GM18907 (cell line): ENCODE data around the gene TIGD2.

ENCODE experiments used
- ATAC-seq: cut with Tn5 transposase; IDR thresholded peaks from one replicate; pipeline ENCODE4 v1.9.1; 2021; ENCODE audit warnings: mild to moderate bottlenecking, moderate library complexity; ENCODE audit not compliant: unreplicated experiment

The TIGD2 gene

GRCh38 chr4:89110986-89111832 is at the start of gene TIGD2:
TSS of gene TIGD2 (plus strand) at chr4:89111533. CDS start at chr4:89112975, 1,442 bp downstream.
- peak; percentile 92 for ATAC-seq

DNA sequence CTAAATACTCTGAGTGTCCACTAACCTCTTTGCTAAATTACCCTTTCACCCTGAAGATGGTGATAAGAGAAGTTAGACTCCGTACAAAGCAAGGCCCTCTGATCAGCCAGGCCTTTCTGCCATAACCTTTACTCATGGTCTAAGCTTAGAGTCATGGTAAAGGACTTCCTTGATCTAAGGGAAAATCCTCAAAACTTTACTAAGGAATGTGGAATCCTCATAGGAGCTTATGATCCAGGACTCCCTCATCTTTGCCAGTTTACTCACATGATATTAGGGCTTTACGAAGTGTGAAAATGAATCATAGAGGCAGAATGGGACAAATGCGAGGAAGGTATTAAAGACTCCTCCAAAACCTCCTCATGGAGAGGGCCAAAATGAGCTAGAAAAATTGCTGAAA is 46.5 kb upstream of the TIGD2 start:
- ATAC-seq = no peak

DNA sequence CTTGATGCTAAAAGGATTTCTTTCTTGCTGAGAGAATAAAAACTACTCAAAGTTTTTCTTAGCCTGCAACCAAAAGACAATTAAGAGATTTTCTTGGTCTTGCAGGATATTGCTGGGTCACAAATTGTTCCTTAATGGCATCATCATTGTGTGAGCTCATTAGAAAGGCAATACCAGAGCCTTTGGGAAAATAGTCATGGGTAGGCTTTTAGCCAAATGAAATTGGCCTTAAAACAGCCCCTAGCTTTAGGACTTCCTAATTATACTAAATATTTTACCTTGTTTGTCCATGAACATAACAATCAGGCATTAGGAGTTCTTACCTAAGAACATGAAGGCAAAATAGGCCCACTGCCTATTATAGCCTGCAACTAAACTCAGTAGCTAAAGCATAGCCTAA is 43.9 kb upstream of the TIGD2 start:
- ATAC-seq = no peak

- ATAC-seq = peak; percentile 86
Measured at GRCh38 chr4:89069481-89069880, 41.9 kb upstream of the TIGD2 start.

DNA sequence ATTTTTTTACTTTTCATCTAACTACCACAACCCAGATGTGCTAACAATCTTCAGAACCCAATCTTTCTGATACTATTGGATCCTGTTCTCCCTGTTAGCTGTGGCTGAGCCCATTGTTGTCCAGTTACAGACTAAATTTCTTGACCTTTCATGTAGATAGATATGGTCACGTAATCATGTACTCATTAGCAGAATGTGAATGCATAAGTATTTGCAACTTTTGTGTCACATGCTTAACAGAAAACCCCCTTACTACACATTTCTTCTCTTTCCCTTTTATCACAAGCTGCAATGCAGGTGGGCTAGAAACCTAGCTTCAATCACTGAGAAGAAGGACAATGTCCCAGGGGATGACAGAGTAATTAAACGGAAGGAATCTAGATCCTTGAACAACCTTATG is 41.3 kb upstream of the TIGD2 start:
- peak; percentile 56 for ATAC-seq

DNA sequence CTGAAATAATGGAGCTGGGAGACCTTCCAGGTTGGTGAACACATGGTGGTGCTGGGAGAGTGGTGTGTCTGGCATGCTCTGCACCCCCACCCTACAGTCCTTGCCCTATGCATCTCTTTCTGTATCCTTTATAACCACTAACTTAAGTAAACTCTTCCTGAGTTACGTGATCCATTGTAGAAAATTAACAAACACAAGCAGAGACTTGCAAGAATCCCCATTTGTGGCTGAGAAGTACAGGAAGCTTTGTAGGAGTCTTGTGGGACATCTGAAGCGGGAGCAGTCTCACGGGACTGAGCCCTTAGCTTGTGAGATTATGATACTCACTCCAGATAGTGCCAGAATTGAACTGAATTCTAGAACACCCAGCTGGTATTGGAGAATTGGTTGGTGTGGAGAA is 40.0 kb upstream of the TIGD2 start:
- ATAC-seq = no peak

DNA sequence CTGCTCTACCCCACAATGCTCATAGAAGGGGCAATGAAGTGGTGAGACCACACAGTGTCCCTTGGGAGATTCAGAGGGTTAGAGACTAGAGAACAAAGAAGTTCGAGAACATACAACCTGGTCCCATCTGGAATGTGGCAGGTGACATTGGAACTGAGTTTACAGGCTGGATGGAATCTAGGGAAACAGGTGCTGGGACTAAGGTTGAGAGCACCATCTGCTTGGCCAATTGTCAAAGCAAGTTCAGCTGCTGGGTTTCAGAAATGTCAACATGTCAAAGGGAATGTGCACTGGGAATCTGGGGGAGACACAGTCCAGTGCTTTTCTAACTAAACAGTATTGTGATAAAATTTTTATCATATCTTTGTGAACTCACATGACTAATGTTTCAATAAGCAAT is 38.4 kb upstream of the TIGD2 start:
- ATAC-seq = no peak

DNA sequence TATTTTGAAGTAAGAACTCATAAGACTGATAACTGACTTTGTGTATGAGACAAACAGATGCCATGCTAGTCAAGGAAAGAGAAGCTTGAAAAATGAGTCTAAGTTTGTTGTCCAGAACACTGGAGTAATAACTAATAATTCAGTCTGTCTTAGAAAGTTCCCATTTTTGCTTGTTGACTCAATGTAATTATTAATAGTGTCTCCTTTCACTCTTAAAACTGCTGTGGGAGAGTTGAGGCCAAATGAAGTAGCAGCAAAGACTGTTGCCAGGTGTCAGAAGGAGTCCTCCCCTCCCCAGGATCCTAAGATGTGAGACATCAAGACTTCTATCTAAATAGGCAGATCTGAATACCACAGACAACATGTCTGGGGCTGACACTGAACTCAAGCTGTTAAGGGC is 33.6 kb upstream of the TIGD2 start:
- no peak for ATAC-seq

DNA sequence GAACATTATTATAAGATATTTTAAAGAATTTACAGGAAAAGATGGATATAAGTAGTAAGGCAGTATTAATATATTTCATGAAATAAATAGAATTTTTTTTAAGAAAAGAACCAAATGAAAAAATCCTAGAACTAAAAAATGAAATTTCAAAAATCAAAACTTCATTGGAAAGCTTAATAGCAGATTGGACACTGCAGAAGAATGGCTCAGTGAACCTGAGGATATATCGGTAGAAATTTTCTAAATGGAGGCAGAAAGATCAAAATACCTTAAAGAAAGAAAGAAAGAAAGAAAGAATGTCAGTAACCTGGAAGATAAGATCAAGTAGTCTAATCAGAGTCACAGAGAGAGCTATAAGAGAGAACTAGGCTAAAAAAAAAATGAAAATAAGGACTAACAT is 33.0 kb upstream of the TIGD2 start:
- no peak for ATAC-seq

DNA sequence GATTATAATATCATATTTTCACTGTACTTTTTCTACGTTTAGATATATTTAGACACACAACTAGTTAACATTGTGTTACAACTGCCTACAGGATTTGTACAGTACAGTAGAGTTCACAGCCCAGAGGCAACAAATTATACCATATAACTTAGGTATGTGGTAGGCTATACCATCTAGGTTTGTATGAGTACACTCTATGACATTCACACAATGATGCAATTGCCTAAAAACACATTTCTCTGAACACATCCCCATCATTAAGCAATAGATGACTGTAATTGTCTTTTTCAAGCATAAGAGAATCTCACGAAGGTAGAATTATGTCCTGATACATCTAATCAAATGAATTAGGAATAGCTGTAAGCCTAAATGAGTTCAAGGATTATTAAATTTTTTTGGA is 12.3 kb upstream of the TIGD2 start:
- ATAC-seq = no peak

DNA sequence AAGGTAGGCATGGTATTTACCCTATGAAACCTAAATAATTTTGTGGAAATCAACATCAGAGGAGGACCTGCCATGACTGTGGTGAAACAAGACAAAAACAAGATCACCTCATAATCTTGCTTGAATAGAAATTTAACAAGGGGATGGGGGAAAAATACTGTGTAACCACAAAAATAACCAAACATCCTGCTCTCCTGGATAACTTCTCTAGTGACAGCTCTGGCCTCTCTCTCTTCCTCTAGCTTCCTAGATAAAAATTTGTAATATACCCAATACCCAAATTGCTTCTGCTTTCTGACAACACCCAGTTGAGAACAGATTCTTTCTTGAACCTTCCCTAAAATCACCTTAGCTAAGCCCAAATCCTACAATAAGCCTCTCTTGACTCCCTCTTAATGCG is 11.9 kb upstream of the TIGD2 start:
- no peak for ATAC-seq

- ATAC-seq = peak; percentile 23
Measured at GRCh38 chr4:89100853-89101252, 10.5 kb upstream of the TIGD2 start.

DNA sequence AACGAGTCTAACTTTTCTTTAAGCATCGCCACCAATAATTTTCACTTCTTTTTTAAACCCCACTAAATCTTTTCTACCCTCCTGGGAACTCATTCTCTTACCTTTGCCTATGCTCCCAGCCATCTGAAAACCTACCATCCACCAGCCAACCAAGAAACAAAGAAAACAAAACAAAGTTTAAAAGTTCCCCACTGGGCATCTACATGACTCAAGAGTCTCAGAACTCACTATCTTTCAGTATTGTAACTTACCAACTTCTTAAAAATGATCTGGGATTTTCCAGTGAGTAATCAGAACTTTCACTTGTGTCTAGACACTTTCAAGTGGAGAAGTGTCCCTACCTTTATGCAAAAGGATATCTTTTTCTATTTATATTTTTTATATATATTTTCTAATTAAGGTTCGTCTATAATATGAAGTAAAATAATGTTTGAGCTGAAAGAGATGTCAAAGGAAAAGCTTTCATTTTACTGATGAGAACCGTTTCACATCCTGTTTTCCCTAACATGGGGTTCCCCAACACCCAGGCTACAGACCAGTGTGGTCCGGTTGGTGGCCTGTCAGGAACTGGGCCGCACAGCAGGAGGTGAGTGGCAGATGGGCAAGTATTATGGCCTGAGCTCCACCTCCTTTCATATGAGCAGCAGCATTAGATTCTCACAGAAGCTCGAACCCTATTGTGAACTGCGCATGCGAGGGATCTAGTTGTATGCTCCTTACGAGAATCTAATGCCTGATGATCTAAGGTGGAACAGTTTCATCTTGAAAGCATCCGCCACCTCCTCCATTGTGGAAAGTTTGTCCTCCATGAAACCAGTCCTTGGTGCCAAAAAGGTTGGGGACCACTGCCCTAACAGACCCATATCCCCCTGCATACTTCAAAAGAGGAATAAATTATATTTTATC is 9.8 kb upstream of the TIGD2 start:
- peak; percentile 94 for ATAC-seq

GRCh38 chr4:89105726-89106125 is 5.6 kb upstream of the TIGD2 start:
- no peak for ATAC-seq

DNA sequence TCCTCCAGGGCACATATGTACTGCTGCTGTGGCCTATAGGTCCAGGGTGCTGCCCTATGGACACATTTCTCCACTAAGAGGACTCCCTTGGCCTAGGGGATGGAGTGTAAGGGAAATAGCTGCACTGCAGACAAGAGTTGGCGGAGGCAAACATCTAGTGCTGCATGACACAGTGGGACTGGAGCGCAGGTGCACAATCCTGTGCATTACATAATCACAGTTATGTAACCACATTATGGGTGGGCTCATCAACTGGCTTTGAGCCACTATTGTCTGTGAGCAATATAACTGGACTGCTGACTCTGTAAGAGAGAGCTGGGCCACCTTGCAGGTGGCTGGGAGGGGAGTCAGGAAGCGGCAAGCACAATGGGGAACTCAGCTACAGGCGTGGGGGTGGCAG is 3.2 kb upstream of the TIGD2 start:
- no peak for ATAC-seq

GRCh38 chr4:89109841-89110540 is 1.3 kb upstream of the TIGD2 start:
- no peak for ATAC-seq

- ATAC-seq = no peak
Measured at GRCh38 chr4:89110541-89110985, 770 bp upstream of the TIGD2 start.

DNA sequence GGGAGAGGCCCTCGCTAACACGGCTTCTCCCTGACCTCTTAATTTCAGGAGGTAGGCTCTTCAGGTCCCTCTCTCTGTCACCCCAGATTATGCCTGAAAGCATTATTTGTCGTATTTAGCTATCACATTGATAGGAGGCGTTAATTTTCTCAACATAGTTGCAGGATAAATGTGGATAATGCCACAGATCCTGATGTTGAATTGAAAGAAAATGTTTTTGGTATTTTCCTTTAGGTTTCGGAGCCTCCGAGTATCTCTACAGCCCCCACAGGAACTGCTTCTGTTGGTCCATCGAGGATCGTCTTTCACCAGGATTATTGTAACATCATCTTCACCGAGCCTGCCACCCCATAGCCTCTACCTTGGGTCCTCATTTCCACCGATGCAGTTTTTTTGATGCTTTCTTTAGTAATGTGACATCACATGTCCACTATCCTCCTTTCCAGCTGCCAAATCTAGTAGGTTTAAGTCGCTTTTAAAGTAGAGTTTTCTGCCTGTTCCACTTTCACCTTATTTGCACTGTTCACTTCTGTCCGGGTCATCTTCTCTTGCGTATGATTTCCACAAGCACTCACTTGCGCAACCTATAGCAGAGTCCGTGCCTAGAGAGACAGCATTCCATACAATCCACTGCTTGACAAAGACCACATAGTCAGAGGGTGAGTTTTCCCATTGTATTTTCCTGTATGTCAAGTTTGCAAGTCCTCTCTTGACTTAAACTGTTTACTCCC is 665 bp downstream of the TIGD2 start:
- no peak for ATAC-seq

GRCh38 chr4:89113415-89113814 is 2.1 kb downstream of the TIGD2 start:
- ATAC-seq = no peak

DNA sequence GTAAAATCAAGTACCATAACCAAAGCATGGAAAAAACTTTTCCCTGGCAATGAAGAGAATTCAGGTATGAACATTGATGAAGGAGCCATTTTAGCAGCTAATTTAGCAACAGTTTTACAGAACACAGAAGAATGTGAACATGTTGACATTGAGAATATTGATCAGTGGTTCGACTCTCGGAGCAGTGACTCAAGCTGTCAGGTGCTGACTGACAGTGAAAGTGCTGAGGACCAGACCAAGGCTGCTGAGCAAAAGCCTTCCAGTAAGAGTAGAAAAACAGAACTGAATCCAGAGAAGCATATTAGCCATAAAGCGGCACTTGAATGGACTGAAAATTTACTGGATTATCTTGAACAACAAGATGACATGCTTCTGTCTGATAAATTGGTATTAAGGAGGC is 2.8 kb downstream of the TIGD2 start:
- ATAC-seq = no peak

GRCh38 chr4:89117115-89117514 is 5.8 kb downstream of the TIGD2 start:
- ATAC-seq = no peak
